ENCODE measurements around the gene TMEM272. TPM values are rescaled to one million over a fixed set of nuclear protein-coding genes. Genes with fewer than 3 reads are reported as not detected.

TMEM272 gene
- total RNA-seq, 1 experiment from 2014 or later, result 0.15 TPM

- in situ Hi-C loops (cut with HindIII; ENCODE audit: low pct_unique_long_range_greater_than_20kb, low sequenced_read_pairs), result no loop called here
- no TSS peak for BruUV-seq (replicated peaks)
Measured at GRCh38 chr13:51814071-51814470, 30.9 kb downstream of the TMEM272 start.

GRCh38 chr13:51811920-51812451, 33.0 kb downstream of the TMEM272 start:
- ChIA-PET CTCF (no interaction called here), POLR2A (no interaction called here)
- no peak for TF ChIP-seq POLR2AphosphoS5 (IDR thresholded peaks at IDR 0.05; ENCODE audit: low read depth, low read length)
- no peak for TF ChIP-seq TCF7L2 (IDR thresholded peaks at IDR 0.05; ENCODE audit: low read depth, low read length)
- TF ChIP-seq, protein P1, sequence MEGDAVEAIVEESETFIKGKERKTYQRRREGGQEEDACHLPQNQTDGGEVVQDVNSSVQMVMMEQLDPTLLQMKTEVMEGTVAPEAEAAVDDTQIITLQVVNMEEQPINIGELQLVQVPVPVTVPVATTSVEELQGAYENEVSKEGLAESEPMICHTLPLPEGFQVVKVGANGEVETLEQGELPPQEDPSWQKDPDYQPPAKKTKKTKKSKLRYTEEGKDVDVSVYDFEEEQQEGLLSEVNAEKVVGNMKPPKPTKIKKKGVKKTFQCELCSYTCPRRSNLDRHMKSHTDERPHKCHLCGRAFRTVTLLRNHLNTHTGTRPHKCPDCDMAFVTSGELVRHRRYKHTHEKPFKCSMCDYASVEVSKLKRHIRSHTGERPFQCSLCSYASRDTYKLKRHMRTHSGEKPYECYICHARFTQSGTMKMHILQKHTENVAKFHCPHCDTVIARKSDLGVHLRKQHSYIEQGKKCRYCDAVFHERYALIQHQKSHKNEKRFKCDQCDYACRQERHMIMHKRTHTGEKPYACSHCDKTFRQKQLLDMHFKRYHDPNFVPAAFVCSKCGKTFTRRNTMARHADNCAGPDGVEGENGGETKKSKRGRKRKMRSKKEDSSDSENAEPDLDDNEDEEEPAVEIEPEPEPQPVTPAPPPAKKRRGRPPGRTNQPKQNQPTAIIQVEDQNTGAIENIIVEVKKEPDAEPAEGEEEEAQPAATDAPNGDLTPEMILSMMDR (IDR thresholded peaks at IDR 0.05), result no peak
- TF ChIP-seq, protein P2, sequence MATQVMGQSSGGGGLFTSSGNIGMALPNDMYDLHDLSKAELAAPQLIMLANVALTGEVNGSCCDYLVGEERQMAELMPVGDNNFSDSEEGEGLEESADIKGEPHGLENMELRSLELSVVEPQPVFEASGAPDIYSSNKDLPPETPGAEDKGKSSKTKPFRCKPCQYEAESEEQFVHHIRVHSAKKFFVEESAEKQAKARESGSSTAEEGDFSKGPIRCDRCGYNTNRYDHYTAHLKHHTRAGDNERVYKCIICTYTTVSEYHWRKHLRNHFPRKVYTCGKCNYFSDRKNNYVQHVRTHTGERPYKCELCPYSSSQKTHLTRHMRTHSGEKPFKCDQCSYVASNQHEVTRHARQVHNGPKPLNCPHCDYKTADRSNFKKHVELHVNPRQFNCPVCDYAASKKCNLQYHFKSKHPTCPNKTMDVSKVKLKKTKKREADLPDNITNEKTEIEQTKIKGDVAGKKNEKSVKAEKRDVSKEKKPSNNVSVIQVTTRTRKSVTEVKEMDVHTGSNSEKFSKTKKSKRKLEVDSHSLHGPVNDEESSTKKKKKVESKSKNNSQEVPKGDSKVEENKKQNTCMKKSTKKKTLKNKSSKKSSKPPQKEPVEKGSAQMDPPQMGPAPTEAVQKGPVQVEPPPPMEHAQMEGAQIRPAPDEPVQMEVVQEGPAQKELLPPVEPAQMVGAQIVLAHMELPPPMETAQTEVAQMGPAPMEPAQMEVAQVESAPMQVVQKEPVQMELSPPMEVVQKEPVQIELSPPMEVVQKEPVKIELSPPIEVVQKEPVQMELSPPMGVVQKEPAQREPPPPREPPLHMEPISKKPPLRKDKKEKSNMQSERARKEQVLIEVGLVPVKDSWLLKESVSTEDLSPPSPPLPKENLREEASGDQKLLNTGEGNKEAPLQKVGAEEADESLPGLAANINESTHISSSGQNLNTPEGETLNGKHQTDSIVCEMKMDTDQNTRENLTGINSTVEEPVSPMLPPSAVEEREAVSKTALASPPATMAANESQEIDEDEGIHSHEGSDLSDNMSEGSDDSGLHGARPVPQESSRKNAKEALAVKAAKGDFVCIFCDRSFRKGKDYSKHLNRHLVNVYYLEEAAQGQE (IDR thresholded peaks at IDR 0.05; ENCODE audit: insufficient read depth in 1 of 2, low read depth in 2 of 2, low read length in 1 of 2), result no peak
- TF ChIP-seq SIN3A (IDR thresholded peaks at IDR 0.05; ENCODE audit: borderline replicate concordance, insufficient read depth, low read depth, low read length), result no peak
- no peaks in the 10 kb centered on the region for H3K36me3 ChIP-seq (ENCODE audit: control insufficient read depth, insufficient read depth, low read length)
- H3K27me3 ChIP-seq (ENCODE audit: control insufficient read depth, insufficient read depth, low read length), result no peaks in the 10 kb centered on the region
- BruUV-seq (replicated peaks), result no TSS peak
- no peak for DNase-seq (ENCODE audit: low read depth, low spot score)
- intact Hi-C loops (cut with micrococcal nuclease; ENCODE audit: unreplicated experiment) (no loop called here), in situ Hi-C loops (cut with HindIII; ENCODE audit: low pct_unique_long_range_greater_than_20kb, low sequenced_read_pairs) (no loop called here)
- no peak overlapping the region for H3K27ac ChIP-seq (ENCODE audit: low read length)
- H3K4me1 ChIP-seq (ENCODE audit: control insufficient read depth, insufficient read depth, low read length), result no peaks in the 10 kb centered on the region
- H3K9me3 ChIP-seq (ENCODE audit: control insufficient read depth, insufficient read depth, low read depth, low read length), result no peaks in the 10 kb centered on the region
- H3K4me3 ChIP-seq (ENCODE audit: low read depth in 2 of 2, low read length in 2 of 2), result no peak overlapping the region
- ATAC-seq, result no peak

More at GRCh38 chr13:51814071-51814470, 30.9 kb downstream of the TMEM272 start:
- DNase-seq (ENCODE audit: low read depth, low spot score) (no peak), ATAC-seq (no peak)
- Histone ChIP-seq H3K4me1 (ENCODE audit: control insufficient read depth, insufficient read depth, low read length) (no peaks in the 10 kb centered on the region), H3K4me3 (ENCODE audit: low read depth in 2 of 2, low read length in 2 of 2) (no peak overlapping the region), H3K36me3 (ENCODE audit: control insufficient read depth, insufficient read depth, low read length) (no peaks in the 10 kb centered on the region), H3K9me3 (ENCODE audit: control insufficient read depth, insufficient read depth, low read depth, low read length) (no peaks in the 10 kb centered on the region), H3K27me3 (ENCODE audit: control insufficient read depth, insufficient read depth, low read length) (no peaks in the 10 kb centered on the region), H3K27ac (ENCODE audit: low read length) (no peak overlapping the region)
- intact Hi-C loops (cut with micrococcal nuclease; ENCODE audit: unreplicated experiment), result loop anchor here (2.0 kb wide), 1 partner anchor 315 kb away; the partner anchor contains the start of gene NEK5
- TF ChIP-seq, protein P1 (IDR thresholded peaks at IDR 0.05), result no peak
- TF ChIP-seq TCF7L2 (IDR thresholded peaks at IDR 0.05; ENCODE audit: low read depth, low read length) (no peak), SIN3A (IDR thresholded peaks at IDR 0.05; ENCODE audit: borderline replicate concordance, insufficient read depth, low read depth, low read length) (no peak), POLR2AphosphoS5 (IDR thresholded peaks at IDR 0.05; ENCODE audit: low read depth, low read length) (no peak)
- TF ChIP-seq, protein P2 (IDR thresholded peaks at IDR 0.05; ENCODE audit: insufficient read depth in 1 of 2, low read depth in 2 of 2, low read length in 1 of 2), result no peak
- ChIA-PET CTCF (interaction anchor here (1.7 kb wide), 1 partner anchor 21 kb away, joined by 5 read pairs; no protein-coding TSS in a partner anchor), POLR2A (no interaction called here)

Data from Panc1 (cell line).